Loucy (cell line): ENCODE measurements around the gene SPEG.

Source experiments
- H2AFZ ChIP-seq: fragments of 200-600 bp; sonication (generic); 2 replicates; pipeline ENCODE4 v1.6.0; 2016; ENCODE audit warnings: antibody characterized with exemption, mild to moderate bottlenecking, low read length, moderate library complexity
- H3F3A ChIP-seq: fragments of 200-600 bp; 2 replicates; pipeline ENCODE4 v1.6.0; 2016; ENCODE audit warnings: antibody characterized with exemption, low read depth, mild to moderate bottlenecking
- H3K27me3 ChIP-seq: fragments of 200-600 bp; sonication (generic); 2 replicates; pipeline ENCODE4 v1.6.1; 2014; ENCODE audit warnings: low read length, mild to moderate bottlenecking; ENCODE audit not compliant: insufficient read depth, poor library complexity, severe bottlenecking
- H3K36me3 ChIP-seq: fragments of 200-600 bp; sonication (generic); 2 replicates; pipeline ENCODE4 v1.6.1; 2016; ENCODE audit warnings: low read length; ENCODE audit not compliant: insufficient read depth
- H3K4me1 ChIP-seq: fragments of 200-600 bp; sonication (generic); 2 replicates; pipeline ENCODE4 v1.5.1; 2014; ENCODE audit warnings: low read length, mild to moderate bottlenecking; ENCODE audit not compliant: insufficient read depth, poor library complexity, severe bottlenecking
- H3K4me2 ChIP-seq: fragments of 200-600 bp; sonication (generic); 2 replicates; pipeline ENCODE4 v1.6.0; 2014; ENCODE audit warnings: antibody characterized with exemption, low read length, low read depth, mild to moderate bottlenecking; ENCODE audit not compliant: poor library complexity, severe bottlenecking
- H3K4me3 ChIP-seq: fragments of 200-600 bp; sonication (generic); 2 replicates; pipeline ENCODE4 v1.5.1; 2014; ENCODE audit warnings: low read length, mild to moderate bottlenecking, mixed read lengths; ENCODE audit not compliant: poor library complexity, severe bottlenecking
- H3K79me2 ChIP-seq: fragments of 200-600 bp; sonication (generic); 2 replicates; pipeline ENCODE4 v1.6.1; 2014; ENCODE audit warnings: low read length; ENCODE audit not compliant: insufficient read depth
- H3K9ac ChIP-seq: fragments of 200-600 bp; sonication (generic); 2 replicates; pipeline ENCODE4 v1.6.0; 2014; ENCODE audit warnings: mild to moderate bottlenecking, low read depth, low read length, moderate library complexity; ENCODE audit not compliant: poor library complexity, severe bottlenecking
- H3K9me2 ChIP-seq: fragments of 200-600 bp; sonication (generic); replicated peaks from 2 replicates; pipeline ENCODE4 v1.6.1; 2016; ENCODE audit warnings: low read depth, low read length, mixed read lengths
- H3K9me3 ChIP-seq: fragments of 200-600 bp; sonication (generic); 2 replicates; pipeline ENCODE4 v1.6.1; 2014; ENCODE audit warnings: mild to moderate bottlenecking, antibody characterized with exemption, low read length, low read depth; ENCODE audit not compliant: insufficient read depth
- H4K20me1 ChIP-seq: fragments of 200-600 bp; sonication (generic); 2 replicates; pipeline ENCODE4 v1.6.0; 2014; ENCODE audit warnings: antibody characterized with exemption, low read length, mild to moderate bottlenecking; ENCODE audit not compliant: insufficient read depth, poor library complexity, severe bottlenecking
- CTCF ChIP-seq: fragments of 200-600 bp; sonication (generic); conservative IDR thresholded peaks from 2 replicates; pipeline ENCODE4 v1.5.1; 2014; ENCODE audit warnings: mild to moderate bottlenecking, antibody characterized with exemption, low read length
- EZH2phosphoT487 ChIP-seq: fragments of 200-600 bp; IDR thresholded peaks from 2 replicates; pipeline ENCODE4 v1.6.1; 2018; ENCODE audit warnings: antibody characterized with exemption, mild to moderate bottlenecking, moderate library complexity, borderline replicate concordance

Gene SPEG

GRCh38 chr2:219408204-219408603, 26.4 kb upstream of the SPEG start:
- no peak overlapping the region for H3K4me3 ChIP-seq
- no peaks in the 10 kb centered on the region for H4K20me1 ChIP-seq
- no peaks in the 10 kb centered on the region for H3K79me2 ChIP-seq
- no peaks in the 10 kb centered on the region for H3K36me3 ChIP-seq
- H3K9ac ChIP-seq = no peak overlapping the region
- TF ChIP-seq CTCF (no peak), EZH2phosphoT487 (no peak)
- H3F3A ChIP-seq = no peaks in the 10 kb centered on the region
- H2AFZ ChIP-seq = no peak overlapping the region
- H3K4me1 ChIP-seq = no peaks in the 10 kb centered on the region
- no peaks in the 10 kb centered on the region for H3K9me3 ChIP-seq
- H3K9me2 ChIP-seq = no peaks in the 10 kb centered on the region
- H3K27me3 ChIP-seq = no peaks in the 10 kb centered on the region
- no peak overlapping the region for H3K4me2 ChIP-seq

GRCh38 chr2:219408631-219409030, 26.0 kb upstream of the SPEG start:
- no peak overlapping the region for H2AFZ ChIP-seq
- H4K20me1 ChIP-seq = no peaks in the 10 kb centered on the region
- no peak overlapping the region for H3K4me3 ChIP-seq
- no peaks in the 10 kb centered on the region for H3K27me3 ChIP-seq
- H3K9me2 ChIP-seq = no peaks in the 10 kb centered on the region
- H3K36me3 ChIP-seq = no peaks in the 10 kb centered on the region
- TF ChIP-seq CTCF (no peak), EZH2phosphoT487 (no peak)
- H3K4me2 ChIP-seq = no peak overlapping the region
- H3F3A ChIP-seq = no peaks in the 10 kb centered on the region
- no peaks in the 10 kb centered on the region for H3K79me2 ChIP-seq
- no peak overlapping the region for H3K9ac ChIP-seq
- no peaks in the 10 kb centered on the region for H3K9me3 ChIP-seq
- H3K4me1 ChIP-seq = no peaks in the 10 kb centered on the region

GRCh38 chr2:219409619-219410018, 25.0 kb upstream of the SPEG start:
- no peak overlapping the region for H3K4me2 ChIP-seq
- no peaks in the 10 kb centered on the region for H3K79me2 ChIP-seq
- no peak overlapping the region for H3K4me3 ChIP-seq
- TF ChIP-seq CTCF (no peak), EZH2phosphoT487 (no peak)
- no peak overlapping the region for H3K9ac ChIP-seq
- H3K27me3 ChIP-seq = no peaks in the 10 kb centered on the region
- H4K20me1 ChIP-seq = no peaks in the 10 kb centered on the region
- no peaks in the 10 kb centered on the region for H3K9me3 ChIP-seq
- no peak overlapping the region for H2AFZ ChIP-seq
- H3K4me1 ChIP-seq = no peaks in the 10 kb centered on the region
- no peaks in the 10 kb centered on the region for H3F3A ChIP-seq
- H3K9me2 ChIP-seq = no peaks in the 10 kb centered on the region
- no peaks in the 10 kb centered on the region for H3K36me3 ChIP-seq
